Activated naive CD4-positive, alpha-beta T cell treated with anti-CD3 and anti-CD28 coated beads, Interleukin-2, amount 50 U/mL, for 72 hours (primary cell): ENCODE data around the gene ERV3-1. TPM values are rescaled to one million over a fixed set of nuclear protein-coding genes. Genes with fewer than 3 reads are reported as not detected.
A peak's percentile ranks its signal among the peaks of the same experiment; 100 is the strongest.
"Not testable (repeated sequence)": the region's sequence is repeated elsewhere in the genome, so short reads cannot be mapped to it uniquely, and the experiment has no call there.

Source experiments
- ATAC-seq, 2 donors: fragments of 150-1000 bp; cut with Tn5 transposase; 2 replicates each; pipeline ENCODE4 v1.10.0; 2021; ENCODE audit warnings: mild to moderate bottlenecking in 2 of 2, moderate library complexity in 2 of 2
- DNase-seq, 2 donors: peaks; one replicate each; pipeline ENCODE4 v3.0.0; 2021 to 2022; ENCODE audit warnings: low spot score in 2 of 2
- H3K27ac Mint-ChIP-seq, 2 donors: one replicate each; pipeline ENCODE4 v1.8.0; 2022; ENCODE audit warnings: mild to moderate bottlenecking in 2 of 2, mixed read lengths in 2 of 2
- H3K36me3 Mint-ChIP-seq, 2 donors: one replicate each; pipeline ENCODE4 v1.8.0; 2022; ENCODE audit warnings: mixed read lengths in 2 of 2
- H3K9me3 Mint-ChIP-seq, 2 donors: one replicate each; pipeline ENCODE4 v1.8.0; 2022; ENCODE audit warnings: mixed read lengths in 2 of 2
- total RNA-seq, 2 donors: library from RNA; stranded (reverse); gene quantifications; one replicate each; pipeline ENCODE4 v1.2.3, GENCODE V29; 2022

ERV3-1 gene
- total RNA-seq, 2 donors from 2014 or later = 8.0 to 9.3 TPM

DNA sequence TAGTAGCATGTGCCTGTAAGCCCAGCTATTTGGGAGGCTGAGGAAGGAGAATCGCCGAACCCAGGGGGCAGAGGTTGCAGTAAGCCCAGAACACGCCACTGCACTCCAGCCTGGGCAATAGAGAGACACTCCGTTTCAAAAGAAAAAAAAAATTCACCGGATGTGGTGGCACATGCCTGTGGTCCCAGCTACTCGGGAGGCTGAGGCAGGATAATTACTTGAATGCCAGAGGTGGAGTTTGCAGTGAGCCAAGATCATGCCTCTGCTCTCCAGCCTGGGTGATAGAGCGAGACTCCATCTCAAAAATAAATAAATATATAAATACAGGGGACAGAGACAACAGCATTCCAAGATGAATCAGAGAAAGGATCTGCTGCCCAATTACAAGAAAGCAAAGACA lies 3.4 kb upstream of the ERV3-1 start:
- H3K27ac Mint-ChIP-seq, ATAC-seq, H3K9me3 Mint-ChIP-seq, DNase-seq: not testable (repeated sequence)
- peaks cover 12 to 14% of the 10 kb centered on the region in 2 donors for H3K36me3 Mint-ChIP-seq

GRCh38 chr7:65009394-65009793 lies 2.9 kb upstream of the ERV3-1 start:
- H3K36me3 Mint-ChIP-seq = peaks cover 15 to 19% of the 10 kb centered on the region in 2 donors
- not testable (repeated sequence) for H3K9me3 Mint-ChIP-seq, ATAC-seq, H3K27ac Mint-ChIP-seq, DNase-seq

GRCh38 chr7:65007036-65007435 lies 549 bp upstream of the ERV3-1 start:
- H3K27ac Mint-ChIP-seq = peak overlapping the region in 1 of 2 donors; percentile 94
- DNase-seq (peak in 1 of 2 donors; percentile 5), ATAC-seq (peak in 1 of 2 donors; percentile 30)
- H3K9me3 Mint-ChIP-seq = not testable (repeated sequence)
- peaks cover 33 to 40% of the 10 kb centered on the region in 2 donors for H3K36me3 Mint-ChIP-seq

DNA sequence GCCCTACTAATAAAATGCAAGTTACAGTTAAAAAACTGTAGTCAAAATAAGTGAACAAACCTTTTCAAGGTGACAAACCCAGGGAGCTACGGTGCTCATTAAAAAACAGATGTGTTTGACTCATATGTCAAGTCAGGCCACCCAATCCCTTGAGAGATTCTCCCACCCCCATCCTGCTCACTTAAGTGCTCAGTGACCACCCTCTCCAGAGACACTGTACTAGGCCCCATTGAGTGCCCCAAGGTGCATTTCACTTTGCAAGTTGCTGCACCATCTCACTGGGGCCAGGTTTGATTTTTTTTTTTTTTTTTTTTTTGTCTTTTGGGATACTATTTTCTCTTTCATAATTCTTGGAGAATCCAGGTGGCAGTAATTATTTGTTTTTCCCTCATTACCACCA lies 1.9 kb downstream of the ERV3-1 start:
- DNase-seq (no peak), ATAC-seq (no peak)
- Mint-ChIP-seq H3K27ac (peak overlapping the region in 1 of 2 donors; percentile 94), H3K9me3 (peaks cover 15 to 21% of the 10 kb centered on the region in 2 donors), H3K36me3 (peaks cover 50 to 65% of the 10 kb centered on the region in 2 donors)

DNA sequence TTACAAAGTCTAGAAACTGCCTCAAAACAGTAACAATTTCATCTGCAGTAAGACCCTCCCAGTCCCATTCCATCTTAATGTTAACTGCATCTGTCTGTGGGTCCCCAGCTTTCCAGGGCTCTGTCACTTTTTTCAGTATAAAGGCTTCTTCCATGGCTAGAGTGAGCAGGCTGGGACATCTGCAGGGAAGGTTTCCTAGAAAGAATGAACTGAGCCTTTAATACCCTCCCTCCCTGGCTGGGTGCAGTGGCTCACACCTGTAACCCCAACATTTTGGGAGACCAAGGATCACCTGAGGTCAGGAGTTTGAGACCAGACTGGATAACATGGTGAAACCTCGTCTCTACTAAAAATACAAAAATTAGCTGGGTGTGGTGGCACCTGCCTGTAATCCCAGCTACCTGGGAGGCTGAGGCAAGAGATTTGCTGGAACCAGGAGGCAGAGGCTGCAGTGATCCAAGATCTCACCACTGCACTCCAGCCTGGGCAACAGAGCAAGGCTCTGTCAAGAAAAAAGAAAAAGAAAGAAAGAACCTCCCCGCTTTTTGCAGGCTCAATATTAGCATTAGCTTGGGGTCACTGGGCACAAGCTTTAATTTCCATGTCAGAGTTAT lies 3.4 kb downstream of the ERV3-1 start:
- Mint-ChIP-seq H3K9me3 (peaks cover 25 to 32% of the 10 kb centered on the region in 2 donors), H3K27ac (peak overlapping the region in 1 of 2 donors; percentile 59), H3K36me3 (peaks cover 65 to 80% of the 10 kb centered on the region in 2 donors)
- no peak for DNase-seq
- no peak for ATAC-seq

DNA sequence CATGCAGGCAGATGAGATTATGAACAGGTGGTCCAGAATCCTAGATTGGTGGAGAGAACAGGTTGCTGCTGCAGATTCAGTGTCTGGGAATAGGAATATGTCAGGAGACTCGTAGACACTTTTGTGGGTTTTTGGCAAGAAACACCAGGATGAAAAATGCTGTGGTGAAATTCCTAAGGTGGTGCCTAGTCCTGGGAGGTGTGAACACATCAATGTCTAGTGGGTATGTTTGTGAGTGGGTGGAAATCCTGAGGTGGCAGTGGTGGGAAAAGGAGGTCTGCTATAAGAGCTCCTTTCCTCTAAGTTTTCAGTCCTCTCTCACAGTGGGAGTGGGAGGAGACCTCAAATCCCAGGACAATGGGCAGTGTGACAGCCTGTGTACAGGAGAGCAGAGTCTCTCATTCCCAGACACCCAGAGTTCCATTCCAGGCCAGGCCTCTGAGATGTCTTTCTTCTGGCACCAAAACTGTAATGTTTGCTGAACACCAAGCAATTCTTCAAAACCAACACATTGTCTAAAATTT lies 5.1 kb downstream of the ERV3-1 start:
- DNase-seq (no peak), ATAC-seq (no peak)
- H3K9me3 Mint-ChIP-seq = peaks cover 37 to 46% of the 10 kb centered on the region in 2 donors
- H3K27ac Mint-ChIP-seq = no peak overlapping the region
- peaks cover 71 to 97% of the 10 kb centered on the region in 2 donors for H3K36me3 Mint-ChIP-seq

- DNase-seq (no peak), ATAC-seq (no peak)
- H3K9me3 Mint-ChIP-seq = peaks cover 47 to 52% of the 10 kb centered on the region in 2 donors
- H3K27ac Mint-ChIP-seq = no peak overlapping the region
- peaks cover 66 to 81% of the 10 kb centered on the region in 2 donors for H3K36me3 Mint-ChIP-seq
These were observed 7.1 kb downstream of the ERV3-1 start for GRCh38 chr7:64999165-65000004.

DNA sequence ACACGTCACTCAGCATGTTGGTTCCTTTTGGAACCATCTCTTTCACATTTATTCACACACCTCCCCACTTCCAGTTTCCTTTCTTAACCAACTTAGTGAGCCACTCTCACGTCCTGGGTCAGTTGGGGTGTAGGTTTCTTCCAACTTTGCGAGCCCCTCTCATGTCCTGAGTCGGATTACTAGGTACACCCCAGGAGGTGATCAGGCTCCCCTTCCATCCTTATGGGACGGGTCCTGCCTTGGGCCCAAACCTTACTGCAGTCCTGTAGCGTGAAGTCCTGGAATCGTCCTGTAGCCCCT lies 7.7 kb downstream of the ERV3-1 start:
- no peak overlapping the region for H3K27ac Mint-ChIP-seq
- H3K9me3 Mint-ChIP-seq = peaks cover 47 to 54% of the 10 kb centered on the region in 2 donors
- peaks cover 67 to 75% of the 10 kb centered on the region in 2 donors for H3K36me3 Mint-ChIP-seq
- ATAC-seq = no peak
- DNase-seq = no peak

- H3K36me3 Mint-ChIP-seq = peaks cover 67% of the 10 kb centered on the region in 2 donors
- DNase-seq (no peak), ATAC-seq (no peak)
- no peak overlapping the region for H3K27ac Mint-ChIP-seq
- H3K9me3 Mint-ChIP-seq = peaks cover 45 to 54% of the 10 kb centered on the region in 2 donors
These were observed 8.5 kb downstream of the ERV3-1 start for GRCh38 chr7:64997927-64998391.

GRCh38 chr7:64997164-64997908 lies 9.2 kb downstream of the ERV3-1 start:
- Mint-ChIP-seq H3K9me3 (peaks cover 46 to 53% of the 10 kb centered on the region in 2 donors), H3K27ac (no peak overlapping the region), H3K36me3 (peaks cover 66 to 67% of the 10 kb centered on the region in 2 donors)
- ATAC-seq = no peak
- no peak for DNase-seq

DNA sequence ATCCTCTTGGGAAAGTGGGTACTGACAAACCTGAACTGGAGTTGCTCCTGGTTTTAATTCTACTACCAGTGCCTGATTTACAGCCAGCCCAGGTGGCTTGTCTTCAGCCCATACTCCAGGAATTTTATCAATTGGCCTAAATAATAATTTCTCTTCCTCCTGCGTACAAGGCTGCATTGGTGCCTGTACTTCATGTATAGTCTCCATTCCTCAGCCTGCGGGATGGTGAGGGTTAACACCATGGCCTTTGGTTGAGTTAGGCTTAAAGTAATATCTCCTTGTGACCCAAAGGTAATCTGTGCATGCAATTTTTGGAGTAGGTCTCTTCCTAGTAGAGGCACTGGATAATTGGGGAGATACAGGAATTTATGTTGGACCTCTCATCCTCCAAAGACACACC lies 10.2 kb downstream of the ERV3-1 start:
- ATAC-seq (no peak), DNase-seq (no peak)
- H3K36me3 Mint-ChIP-seq = peaks cover 67 to 69% of the 10 kb centered on the region in 2 donors
- H3K27ac Mint-ChIP-seq = no peak overlapping the region
- H3K9me3 Mint-ChIP-seq = peaks cover 53 to 56% of the 10 kb centered on the region in 2 donors

DNA sequence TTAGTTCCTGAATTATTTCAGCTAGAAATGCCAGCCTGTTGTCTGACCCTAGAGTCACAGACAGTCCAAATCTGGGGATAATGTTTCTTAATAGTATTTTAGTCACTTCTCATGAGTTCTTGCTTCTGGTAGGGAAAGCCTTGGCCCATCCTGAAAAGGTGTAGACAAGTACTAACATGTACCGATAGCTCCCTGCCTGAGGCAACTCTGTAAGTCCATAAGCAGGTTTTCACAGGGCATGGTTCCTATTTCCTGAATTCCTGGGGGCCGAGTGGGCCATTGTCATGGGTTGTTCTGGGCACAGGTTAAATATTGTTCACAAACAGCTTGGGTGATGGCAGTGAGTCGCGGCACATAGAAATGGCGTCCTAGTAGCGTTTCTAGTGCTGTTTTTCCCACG lies 12.6 kb downstream of the ERV3-1 start:
- Mint-ChIP-seq H3K36me3 (peaks cover 60 to 67% of the 10 kb centered on the region in 2 donors), H3K9me3 (peaks cover 49 to 53% of the 10 kb centered on the region in 2 donors), H3K27ac (no peak overlapping the region)
- ATAC-seq = no peak
- DNase-seq = no peak

GRCh38 chr7:64992971-64993370 lies 13.5 kb downstream of the ERV3-1 start:
- DNase-seq (no peak), ATAC-seq (no peak)
- Mint-ChIP-seq H3K36me3 (peaks cover 60 to 68% of the 10 kb centered on the region in 2 donors), H3K9me3 (peaks cover 52 to 54% of the 10 kb centered on the region in 2 donors), H3K27ac (no peak overlapping the region)

DNA sequence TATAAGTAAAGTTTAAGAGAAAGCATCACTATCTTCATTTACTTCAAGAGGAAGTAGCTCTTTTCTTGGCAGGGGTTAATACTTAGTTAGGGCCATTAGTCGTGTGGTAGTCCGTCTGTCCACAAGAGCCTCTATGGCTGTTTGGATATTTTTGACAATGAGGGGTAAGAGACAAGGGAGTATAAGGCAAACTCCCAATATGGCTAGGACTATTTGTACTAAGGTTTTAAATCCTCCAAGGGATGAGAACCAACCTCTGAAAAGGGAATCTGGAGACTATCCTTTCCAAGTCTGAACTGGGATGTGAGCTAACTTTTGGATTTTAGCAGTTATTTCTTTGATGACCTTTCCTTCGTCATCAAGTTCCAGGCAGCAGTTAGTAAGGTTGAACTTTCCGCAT lies 15.6 kb downstream of the ERV3-1 start, which contains the start of gene ZNF117:
TSS of gene ZNF117 (minus strand) at position 101 of the 400 bp plus-strand sequence.
- H3K36me3 Mint-ChIP-seq = peaks cover 62 to 79% of the 10 kb centered on the region in 2 donors
- no peak for ATAC-seq
- no peak for DNase-seq
- no peak within 1 kb of the TSS for H3K27ac Mint-ChIP-seq
- peaks cover 54 to 59% of the 10 kb centered on the region in 2 donors for H3K9me3 Mint-ChIP-seq

- Mint-ChIP-seq H3K27ac (no peak overlapping the region), H3K9me3 (peaks cover 55 to 59% of the 10 kb centered on the region in 2 donors), H3K36me3 (peaks cover 63 to 80% of the 10 kb centered on the region in 2 donors)
- DNase-seq (no peak), ATAC-seq (no peak)
These were observed 16.3 kb downstream of the ERV3-1 start for GRCh38 chr7:64990216-64990615.

DNA sequence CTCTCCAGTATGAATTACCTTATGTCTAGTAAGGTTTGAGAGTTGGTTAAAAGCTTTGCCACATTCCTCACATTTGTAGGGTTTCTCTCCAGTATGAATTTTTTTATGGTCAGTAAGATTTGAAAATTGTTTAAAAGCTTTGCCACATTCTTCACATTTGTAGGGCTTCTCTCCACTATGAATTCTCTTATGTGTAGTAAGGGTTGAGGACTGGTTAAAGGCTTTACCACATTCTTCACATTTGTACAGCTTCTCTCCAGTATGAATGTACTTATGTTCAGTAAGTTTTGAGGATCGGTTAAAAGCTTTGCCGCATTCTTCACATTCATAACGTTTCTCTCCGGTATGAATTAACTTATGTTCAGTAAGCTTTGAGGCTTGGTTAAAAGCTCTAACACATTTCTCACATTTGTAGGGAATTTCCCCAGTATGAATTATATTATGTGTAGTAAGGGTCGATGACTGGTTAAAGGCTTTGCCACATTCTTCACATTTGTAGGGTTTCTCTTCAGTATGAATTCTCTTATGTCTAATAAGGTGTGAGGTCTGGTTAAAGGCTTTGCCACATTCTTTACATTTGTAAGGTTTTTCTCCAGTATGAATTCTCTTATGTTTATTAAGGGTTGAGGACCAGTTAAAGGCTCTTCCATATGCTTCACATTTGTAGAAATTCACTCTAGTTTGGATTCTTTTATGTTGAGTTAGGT lies 27.8 kb downstream of the ERV3-1 start:
- Mint-ChIP-seq H3K27ac (no peak overlapping the region), H3K36me3 (peaks cover 64 to 65% of the 10 kb centered on the region in 2 donors), H3K9me3 (peaks cover 45 to 47% of the 10 kb centered on the region in 2 donors)
- ATAC-seq = no peak
- DNase-seq = no peak
